Prostate gland (tissue), 2 donors: ENCODE data around the gene FLT4. TPM values are rescaled to one million over a fixed set of nuclear protein-coding genes. Genes with fewer than 3 reads are reported as not detected.

Experiments used
- DNase-seq: peaks from one replicate; pipeline ENCODE4 v3.0.0-alpha.2; 2019; ENCODE audit warnings: low spot score
- H3K27ac ChIP-seq, 2 donors: fragments of 200-600 bp; sonication (generic); 2 replicates each; pipeline ENCODE4 v1.5.1; 2017 to 2019
- H3K27me3 ChIP-seq: fragments of 200-600 bp; sonication (generic); replicated peaks from 2 replicates; pipeline ENCODE4 v1.5.1; 2019; ENCODE audit not compliant: insufficient read depth
- H3K36me3 ChIP-seq, 2 donors: fragments of 200-600 bp; sonication (generic); 1 replicate in 1 of 2; 2 replicates in 1 of 2; pipeline versions ENCODE4 v1.5.1 to v1.8.1; 2017 to 2019
- H3K4me1 ChIP-seq: fragments of 200-600 bp; sonication (generic); replicated peaks from 2 replicates; pipeline ENCODE4 v1.5.1; 2019
- H3K4me3 ChIP-seq, 2 donors: fragments of 200-600 bp; sonication (generic); 2 replicates each; pipeline ENCODE4 v1.5.1; 2017 to 2019
- H3K9me3 ChIP-seq: fragments of 200-600 bp; sonication (generic); 2 replicates; pipeline ENCODE4 v1.5.1; 2017
- CTCF ChIP-seq, 4 experiments: fragments of 200-600 bp in 2 of 4; fragments of 450-650 bp in 2 of 4; sonication (generic) in 2 of 4; IDR thresholded peaks; 1 replicate in 3 of 4; 2 replicates in 1 of 4; pipeline ENCODE4 v1.5.1; 2016 to 2019; ENCODE audit warnings: antibody characterized with exemption in 4 of 4, mild to moderate bottlenecking in 2 of 4, moderate library complexity in 2 of 4
- POLR2A ChIP-seq: fragments of 450-650 bp; IDR thresholded peaks from one replicate; pipeline ENCODE4 v1.6.1; 2016; ENCODE audit warnings: antibody characterized with exemption, mild to moderate bottlenecking
- POLR2AphosphoS5 ChIP-seq: sonication (generic); formaldehyde crosslinking; IDR thresholded peaks from one replicate; pipeline ENCODE4 v1.6.1; 2017; ENCODE audit warnings: antibody characterized with exemption
- WGBS: methylation state at CpG from one replicate; pipeline ENCODE4 v1.1.5; 2018; 5-methylcytosine and 5-hydroxymethylcytosine counted together
- intact Hi-C: fragments of 100-400 bp; cut with DNase I; formaldehyde crosslinking; loops from one replicate; pipeline ENCODE4 v1.14.2; 2022
- total RNA-seq, 2 donors: library from RNA; depleted of rRNA; stranded (reverse); fragments of >200 nt; gene quantifications; one replicate each; pipeline ENCODE4 v1.1.0, GENCODE V29; 2016

FLT4 gene
- total RNA-seq, 2 donors from 2014 or later: 2.9 to 20.6 TPM

GRCh38 chr5:180606215-180606785, 43.1 kb downstream of the FLT4 start:
- intact Hi-C loops: no loop called here
- no peak overlapping the region for H3K4me3 ChIP-seq
- H3K36me3 ChIP-seq: no peaks in the 10 kb centered on the region
- H3K4me1 ChIP-seq: no peaks in the 10 kb centered on the region
- WGBS: 83% methylated on average over 21 of the region's 21 CpGs
- no peaks in the 10 kb centered on the region for H3K9me3 ChIP-seq
- no peak overlapping the region for H3K27ac ChIP-seq
- no peak for DNase-seq
- TF ChIP-seq CTCF (IDR thresholded peaks at IDR 0.05) (no peak), POLR2AphosphoS5 (no peak), POLR2A (no peak)
- H3K27me3 ChIP-seq: no peaks in the 10 kb centered on the region

- Histone ChIP-seq H3K27ac (no peak overlapping the region), H3K9me3 (no peaks in the 10 kb centered on the region), H3K4me1 (no peaks in the 10 kb centered on the region), H3K4me3 (no peak overlapping the region), H3K36me3 (no peaks in the 10 kb centered on the region), H3K27me3 (no peaks in the 10 kb centered on the region)
- TF ChIP-seq POLR2A: no peak
- TF ChIP-seq CTCF (IDR thresholded peaks at IDR 0.05): peak in 3 of 4 experiments; percentile 59 to 66 (median 65)
- peak; percentile 40 for TF ChIP-seq POLR2AphosphoS5
- intact Hi-C loops: no loop called here
- WGBS: 50% methylated on average over 11 of the region's 11 CpGs
- DNase-seq: peak; percentile 61
These were observed 43.7 kb downstream of the FLT4 start for GRCh38 chr5:180605554-180606214.

- WGBS: 87% methylated on average over 13 of the region's 13 CpGs
- Histone ChIP-seq H3K27me3 (no peaks in the 10 kb centered on the region), H3K27ac (no peak overlapping the region), H3K4me3 (no peak overlapping the region), H3K36me3 (no peaks in the 10 kb centered on the region), H3K4me1 (no peaks in the 10 kb centered on the region), H3K9me3 (no peaks in the 10 kb centered on the region)
- no peak for DNase-seq
- intact Hi-C loops: no loop called here
- TF ChIP-seq POLR2AphosphoS5: no peak
- no peak for TF ChIP-seq CTCF (IDR thresholded peaks at IDR 0.05)
- no peak for TF ChIP-seq POLR2A
These were observed 45.1 kb downstream of the FLT4 start for GRCh38 chr5:180604271-180604670.

DNA sequence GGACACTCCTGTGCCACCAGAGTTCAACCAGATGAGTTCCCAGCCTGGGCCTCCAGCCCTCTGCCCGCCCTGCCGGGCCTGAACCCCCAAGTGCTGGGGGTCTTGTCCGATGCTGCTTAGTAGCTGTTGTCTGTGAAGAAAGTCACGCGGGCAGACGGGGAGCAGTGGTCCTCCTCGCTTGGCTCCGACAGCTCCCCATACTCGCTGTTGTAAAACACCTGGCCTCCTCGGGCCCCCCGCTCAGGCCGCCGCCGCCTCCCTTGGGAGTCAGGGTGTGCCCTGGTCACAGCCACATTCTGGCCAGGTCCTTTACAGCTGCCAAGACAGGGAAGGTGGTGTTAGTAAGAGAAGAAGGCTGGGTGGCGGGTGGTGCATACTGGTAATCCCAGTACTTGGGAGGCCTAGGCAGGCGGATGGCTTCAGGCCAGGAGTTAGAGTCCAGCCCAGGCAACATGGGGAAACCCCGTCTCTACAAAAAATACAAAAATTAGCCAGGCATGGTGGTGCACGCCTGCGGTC, 46.3 kb downstream of the FLT4 start:
- 89% methylated on average over 19 of the region's 19 CpGs for WGBS
- no peaks in the 10 kb centered on the region for H3K9me3 ChIP-seq
- intact Hi-C loops: no loop called here
- no peak for DNase-seq
- no peaks in the 10 kb centered on the region for H3K36me3 ChIP-seq
- no peaks in the 10 kb centered on the region for H3K27me3 ChIP-seq
- H3K27ac ChIP-seq: no peak overlapping the region
- H3K4me1 ChIP-seq: no peaks in the 10 kb centered on the region
- H3K4me3 ChIP-seq: no peak overlapping the region
- TF ChIP-seq CTCF (IDR thresholded peaks at IDR 0.05) (no peak), POLR2A (no peak), POLR2AphosphoS5 (no peak)
